Activated naive CD4-positive, alpha-beta T cell treated with anti-CD3 and anti-CD28 coated beads for 36 hours (primary cell): ENCODE measurements around the gene KLHL4. TPM values are rescaled to one million over a fixed set of nuclear protein-coding genes. Genes with fewer than 3 reads are reported as not detected.
"Not testable (repeated sequence)": the region's sequence is repeated elsewhere in the genome, so short reads cannot be mapped to it uniquely, and the experiment has no call there.

Source experiments
- CTCF ChIA-PET: fragments of 350-600 bp; sonication (Branson Sonifier 250); formaldehyde crosslinking; loops from one replicate; lab custom pipeline; 2021; ENCODE audit warnings: antibody characterized with exemption; lab: Charles Lee
- DNase-seq: peaks from one replicate; pipeline ENCODE4 v3.0.0-alpha.2; 2020
- H3K27ac Mint-ChIP-seq: one replicate; pipeline ENCODE4 v1.8.0; 2021; ENCODE audit warnings: mild to moderate bottlenecking, mixed read lengths
- H3K27me3 Mint-ChIP-seq: one replicate; pipeline ENCODE4 v1.8.0; 2021; ENCODE audit warnings: low read depth, mixed read lengths
- H3K36me3 Mint-ChIP-seq: one replicate; pipeline ENCODE4 v1.8.0; 2021; ENCODE audit warnings: low read depth, mixed read lengths
- H3K4me1 Mint-ChIP-seq: one replicate; pipeline ENCODE4 v1.8.0; 2021; ENCODE audit warnings: low read depth, mixed read lengths
- H3K4me3 Mint-ChIP-seq: one replicate; pipeline ENCODE4 v1.8.0; 2021; ENCODE audit warnings: mild to moderate bottlenecking, moderate library complexity, mixed read lengths
- H3K9me3 Mint-ChIP-seq: one replicate; pipeline ENCODE4 v1.8.0; 2021; ENCODE audit warnings: mixed read lengths
- intact Hi-C: fragments of 100-400 bp; cut with micrococcal nuclease; formaldehyde crosslinking; loops from one replicate; pipeline ENCODE4 v1.15.1; 2023
- total RNA-seq, 2 experiments: library from RNA; stranded (reverse); gene quantifications; one replicate each; pipeline ENCODE4 v1.2.3, GENCODE V29; 2021

The KLHL4 gene
- total RNA-seq, 2 experiments from 2014 or later, result not detected

- no peak overlapping the region for H3K4me3 Mint-ChIP-seq
- no peaks in the 10 kb centered on the region for H3K27me3 Mint-ChIP-seq
- no peak overlapping the region for H3K27ac Mint-ChIP-seq
- H3K36me3 Mint-ChIP-seq, result no peaks in the 10 kb centered on the region
- H3K9me3 Mint-ChIP-seq, result no peaks in the 10 kb centered on the region
- H3K4me1 Mint-ChIP-seq, result no peaks in the 10 kb centered on the region
- DNase-seq, result no peak
- intact Hi-C loops, result no loop called here
- CTCF ChIA-PET, result no interaction called here
These were observed 55.3 kb downstream of the KLHL4 start for GRCh38 chrX:87572901-87573300.

- no peaks in the 10 kb centered on the region for H3K4me1 Mint-ChIP-seq
- no peak overlapping the region for H3K4me3 Mint-ChIP-seq
- H3K9me3 Mint-ChIP-seq, result peaks cover 2% of the 10 kb centered on the region
- H3K27me3 Mint-ChIP-seq, result no peaks in the 10 kb centered on the region
- intact Hi-C loops, result no loop called here
- CTCF ChIA-PET, result no interaction called here
- H3K36me3 Mint-ChIP-seq, result no peaks in the 10 kb centered on the region
- H3K27ac Mint-ChIP-seq, result no peak overlapping the region
- no peak for DNase-seq
These were observed 61.4 kb downstream of the KLHL4 start for GRCh38 chrX:87578978-87579377.

- Mint-ChIP-seq H3K27ac (no peak overlapping the region), H3K36me3 (no peaks in the 10 kb centered on the region), H3K4me3 (no peak overlapping the region), H3K9me3 (peaks cover 2% of the 10 kb centered on the region), H3K27me3 (no peaks in the 10 kb centered on the region), H3K4me1 (no peaks in the 10 kb centered on the region)
- DNase-seq, result no peak
- CTCF ChIA-PET, result no interaction called here
- intact Hi-C loops, result no loop called here
These were observed 63.3 kb downstream of the KLHL4 start for GRCh38 chrX:87580862-87581261.

GRCh38 chrX:87582453-87582852 lies 64.9 kb downstream of the KLHL4 start:
- DNase-seq, result no peak
- CTCF ChIA-PET, result no interaction called here
- Mint-ChIP-seq H3K36me3 (no peaks in the 10 kb centered on the region), H3K27ac (no peak overlapping the region), H3K4me1 (no peaks in the 10 kb centered on the region), H3K27me3 (no peaks in the 10 kb centered on the region), H3K9me3 (peaks cover 2% of the 10 kb centered on the region), H3K4me3 (no peak overlapping the region)
- intact Hi-C loops, result no loop called here

- peaks cover 2% of the 10 kb centered on the region for H3K9me3 Mint-ChIP-seq
- H3K27me3 Mint-ChIP-seq, result no peaks in the 10 kb centered on the region
- no peak overlapping the region for H3K27ac Mint-ChIP-seq
- no peak overlapping the region for H3K4me3 Mint-ChIP-seq
- DNase-seq, result no peak
- CTCF ChIA-PET, result no interaction called here
- intact Hi-C loops, result no loop called here
- no peaks in the 10 kb centered on the region for H3K36me3 Mint-ChIP-seq
- no peaks in the 10 kb centered on the region for H3K4me1 Mint-ChIP-seq
These were observed 66.1 kb downstream of the KLHL4 start for GRCh38 chrX:87583679-87584078.

- H3K36me3 Mint-ChIP-seq, result no peaks in the 10 kb centered on the region
- no peaks in the 10 kb centered on the region for H3K4me1 Mint-ChIP-seq
- no peaks in the 10 kb centered on the region for H3K27me3 Mint-ChIP-seq
- intact Hi-C loops, result no loop called here
- DNase-seq, result no peak
- H3K27ac Mint-ChIP-seq, result no peak overlapping the region
- no peak overlapping the region for H3K4me3 Mint-ChIP-seq
- H3K9me3 Mint-ChIP-seq, result no peaks in the 10 kb centered on the region
- CTCF ChIA-PET, result no interaction called here
These were observed 98.8 kb downstream of the KLHL4 start for GRCh38 chrX:87616371-87616770.

- H3K4me1 Mint-ChIP-seq, result no peaks in the 10 kb centered on the region
- CTCF ChIA-PET, result no interaction called here
- H3K9me3 Mint-ChIP-seq, result no peaks in the 10 kb centered on the region
- H3K27ac Mint-ChIP-seq, result no peak overlapping the region
- no peak overlapping the region for H3K4me3 Mint-ChIP-seq
- no peaks in the 10 kb centered on the region for H3K27me3 Mint-ChIP-seq
- H3K36me3 Mint-ChIP-seq, result no peaks in the 10 kb centered on the region
- DNase-seq, result no peak
- intact Hi-C loops, result no loop called here
These were observed 104.1 kb downstream of the KLHL4 start for GRCh38 chrX:87621697-87622096.

- intact Hi-C loops, result no loop called here
- Mint-ChIP-seq H3K4me3 (no peak overlapping the region), H3K36me3 (no peaks in the 10 kb centered on the region), H3K27me3 (no peaks in the 10 kb centered on the region), H3K9me3 (no peaks in the 10 kb centered on the region), H3K27ac (no peak overlapping the region), H3K4me1 (no peaks in the 10 kb centered on the region)
- CTCF ChIA-PET, result no interaction called here
- DNase-seq, result no peak
These were observed 109.4 kb downstream of the KLHL4 start for GRCh38 chrX:87626996-87627395.

GRCh38 chrX:87634361-87634760 lies 116.8 kb downstream of the KLHL4 start:
- no peak overlapping the region for H3K27ac Mint-ChIP-seq
- H3K4me3 Mint-ChIP-seq, result no peak overlapping the region
- DNase-seq, result no peak
- no peaks in the 10 kb centered on the region for H3K9me3 Mint-ChIP-seq
- intact Hi-C loops, result no loop called here
- CTCF ChIA-PET, result no interaction called here
- H3K27me3 Mint-ChIP-seq, result no peaks in the 10 kb centered on the region
- no peaks in the 10 kb centered on the region for H3K4me1 Mint-ChIP-seq
- H3K36me3 Mint-ChIP-seq, result no peaks in the 10 kb centered on the region

GRCh38 chrX:87636533-87636932 lies 118.9 kb downstream of the KLHL4 start:
- no peak overlapping the region for H3K4me3 Mint-ChIP-seq
- CTCF ChIA-PET, result no interaction called here
- no peaks in the 10 kb centered on the region for H3K9me3 Mint-ChIP-seq
- no peak for DNase-seq
- no peaks in the 10 kb centered on the region for H3K27me3 Mint-ChIP-seq
- H3K27ac Mint-ChIP-seq, result no peak overlapping the region
- H3K4me1 Mint-ChIP-seq, result no peaks in the 10 kb centered on the region
- H3K36me3 Mint-ChIP-seq, result no peaks in the 10 kb centered on the region
- intact Hi-C loops, result no loop called here

- CTCF ChIA-PET, H3K4me3 Mint-ChIP-seq, H3K9me3 Mint-ChIP-seq, H3K36me3 Mint-ChIP-seq, H3K27ac Mint-ChIP-seq, H3K27me3 Mint-ChIP-seq, H3K4me1 Mint-ChIP-seq, intact Hi-C loops, DNase-seq: not testable (repeated sequence)
These were observed 123.8 kb downstream of the KLHL4 start for GRCh38 chrX:87641439-87641838.

GRCh38 chrX:87661761-87662160 lies 144.2 kb downstream of the KLHL4 start:
- no peak for DNase-seq
- H3K4me1 Mint-ChIP-seq, result no peaks in the 10 kb centered on the region
- CTCF ChIA-PET, result no interaction called here
- no peak overlapping the region for H3K4me3 Mint-ChIP-seq
- H3K27ac Mint-ChIP-seq, result no peak overlapping the region
- H3K27me3 Mint-ChIP-seq, result no peaks in the 10 kb centered on the region
- no peaks in the 10 kb centered on the region for H3K36me3 Mint-ChIP-seq
- intact Hi-C loops, result loop anchor here (10.0 kb wide), 1 partner anchor 1527 kb away; no protein-coding TSS in a partner anchor
- H3K9me3 Mint-ChIP-seq, result no peaks in the 10 kb centered on the region

- no peaks in the 10 kb centered on the region for H3K9me3 Mint-ChIP-seq
- H3K27me3 Mint-ChIP-seq, result no peaks in the 10 kb centered on the region
- CTCF ChIA-PET, result no interaction called here
- H3K36me3 Mint-ChIP-seq, result no peaks in the 10 kb centered on the region
- H3K4me3 Mint-ChIP-seq, result no peak overlapping the region
- no peaks in the 10 kb centered on the region for H3K4me1 Mint-ChIP-seq
- intact Hi-C loops, result loop anchor here (10.0 kb wide), 1 partner anchor 1529 kb away; no protein-coding TSS in a partner anchor
- no peak overlapping the region for H3K27ac Mint-ChIP-seq
- DNase-seq, result no peak
These were observed 145.8 kb downstream of the KLHL4 start for GRCh38 chrX:87663421-87663820.

GRCh38 chrX:87664381-87664780 lies 146.8 kb downstream of the KLHL4 start:
- Mint-ChIP-seq H3K27me3 (no peaks in the 10 kb centered on the region), H3K9me3 (no peaks in the 10 kb centered on the region), H3K4me1 (no peaks in the 10 kb centered on the region), H3K36me3 (no peaks in the 10 kb centered on the region), H3K27ac (no peak overlapping the region), H3K4me3 (no peak overlapping the region)
- intact Hi-C loops, result loop anchor here (10.0 kb wide), 1 partner anchor 1530 kb away; no protein-coding TSS in a partner anchor
- no peak for DNase-seq
- CTCF ChIA-PET, result no interaction called here
